Measurements from ENCODE around the gene DGUOK.

GRCh38 chr2:73937103-73937885 lies 10.6 kb downstream of the DGUOK start:
- TF ChIP-seq CTCF (conservative IDR thresholded peaks at IDR 0.05 in 1 of 2, IDR thresholded peaks at IDR 0.05 in 1 of 2; ENCODE audit: extremely low read depth in 1 of 2, insufficient read depth in 1 of 2, low read depth in 1 of 2, low read length in 2 of 2) (no peak), EZH2 (IDR thresholded peaks at IDR 0.05; ENCODE audit: borderline replicate concordance, low read length) (no peak)

Measured in mammary epithelial cell (primary cell).